MM.1S (cell line): ENCODE measurements around the gene RAB21.

Experiments
- EZH2 ChIP-seq: fragments of 300-600 bp; sonication (generic); optimal IDR thresholded peaks from 2 replicates; pipeline ENCODE3; 2017; ENCODE audit warnings: low read depth, mild to moderate bottlenecking, antibody characterized with exemption, low read length, mixed read lengths
- TF ChIP-seq, protein P1 (sequence below): fragments of 300-600 bp; sonication (generic); IDR thresholded peaks from 2 replicates; pipeline ENCODE4 v1.5.1; 2016; ENCODE audit warnings: antibody characterized with exemption, low read length, mixed read lengths

DNA sequence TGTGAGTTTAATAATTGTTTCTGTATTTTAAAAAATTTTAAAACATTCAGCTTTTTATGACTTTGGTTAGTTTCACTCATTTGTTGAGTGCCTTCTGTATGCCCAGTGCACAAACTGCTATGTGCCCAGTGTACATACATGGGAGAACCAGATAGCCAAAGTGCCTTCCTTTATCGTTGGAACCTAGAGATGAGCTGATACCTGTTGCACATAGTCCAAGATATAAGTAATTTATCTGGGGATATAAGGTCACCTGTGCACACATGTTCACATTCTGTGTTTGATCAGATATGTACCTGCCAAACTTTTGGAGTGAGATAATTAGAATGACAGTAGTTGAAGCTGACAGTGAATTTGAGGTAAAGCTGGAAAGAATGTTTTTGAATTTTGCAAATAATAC lies 37.9 kb downstream of the RAB21 start:
- TF ChIP-seq, protein P1, sequence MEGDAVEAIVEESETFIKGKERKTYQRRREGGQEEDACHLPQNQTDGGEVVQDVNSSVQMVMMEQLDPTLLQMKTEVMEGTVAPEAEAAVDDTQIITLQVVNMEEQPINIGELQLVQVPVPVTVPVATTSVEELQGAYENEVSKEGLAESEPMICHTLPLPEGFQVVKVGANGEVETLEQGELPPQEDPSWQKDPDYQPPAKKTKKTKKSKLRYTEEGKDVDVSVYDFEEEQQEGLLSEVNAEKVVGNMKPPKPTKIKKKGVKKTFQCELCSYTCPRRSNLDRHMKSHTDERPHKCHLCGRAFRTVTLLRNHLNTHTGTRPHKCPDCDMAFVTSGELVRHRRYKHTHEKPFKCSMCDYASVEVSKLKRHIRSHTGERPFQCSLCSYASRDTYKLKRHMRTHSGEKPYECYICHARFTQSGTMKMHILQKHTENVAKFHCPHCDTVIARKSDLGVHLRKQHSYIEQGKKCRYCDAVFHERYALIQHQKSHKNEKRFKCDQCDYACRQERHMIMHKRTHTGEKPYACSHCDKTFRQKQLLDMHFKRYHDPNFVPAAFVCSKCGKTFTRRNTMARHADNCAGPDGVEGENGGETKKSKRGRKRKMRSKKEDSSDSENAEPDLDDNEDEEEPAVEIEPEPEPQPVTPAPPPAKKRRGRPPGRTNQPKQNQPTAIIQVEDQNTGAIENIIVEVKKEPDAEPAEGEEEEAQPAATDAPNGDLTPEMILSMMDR, result no peak
- no peak for TF ChIP-seq EZH2
